Hematopoietic multipotent progenitor cell treated with erythropoietin and hydrocortisone succinate and interleukin-3 and kit ligand, for 8 days (in vitro differentiated cells): ENCODE measurements around the gene TOMM40L.

ENCODE experiments used
- DNase-seq: peaks from one replicate; pipeline ENCODE4 v3.0.0-alpha.2; 2015

TOMM40L gene

GRCh38 chr1:161225534-161226319 lies at the start of gene TOMM40L:
Gene TOMM40L (plus strand): TSS chr1:161226060. CDS start chr1:161226490, 430 bp downstream.
- DNase-seq, result peak; percentile 100

GRCh38 chr1:161176468-161177111 lies 49.3 kb upstream of the TOMM40L start:
- DNase-seq, result no peak

DNA sequence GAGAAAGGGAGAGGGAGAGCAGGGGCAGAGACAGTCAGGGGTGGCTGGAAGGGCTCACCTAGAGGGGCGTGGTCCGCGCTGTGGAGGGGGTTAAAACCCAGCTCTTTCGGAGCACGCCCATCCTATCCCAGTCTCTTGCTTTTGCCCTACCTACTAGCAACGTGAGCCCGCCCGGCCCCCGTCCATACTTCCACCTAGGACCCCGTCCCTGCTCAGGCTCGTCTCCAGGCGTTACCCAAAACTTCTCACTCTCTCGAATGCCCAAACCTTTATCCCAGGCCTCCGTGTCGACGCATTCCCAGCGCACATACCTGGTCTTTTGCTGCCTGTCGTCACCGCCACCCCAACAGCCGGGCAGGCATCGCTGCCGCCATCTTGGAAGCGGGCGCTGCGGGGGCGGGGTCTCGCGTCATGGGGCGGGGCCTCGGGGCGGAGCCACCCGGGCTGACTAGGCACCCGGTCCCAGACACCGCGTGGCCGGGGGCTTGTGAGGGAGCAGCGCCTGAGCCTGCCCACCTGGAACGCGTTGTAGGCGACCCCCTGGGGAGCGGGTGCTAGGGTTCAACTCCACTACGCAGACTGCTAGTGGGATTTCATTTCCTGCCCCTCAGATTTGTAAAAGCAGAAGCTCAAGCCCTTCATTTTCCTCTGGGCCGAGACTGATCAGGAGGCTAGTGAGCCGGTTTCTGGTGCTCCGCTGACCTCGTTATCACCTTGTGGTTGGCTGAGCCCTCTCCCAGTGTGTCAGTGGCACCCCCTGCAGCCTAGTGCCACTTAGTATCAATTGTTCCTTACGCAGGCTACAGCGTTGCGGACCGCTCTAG lies 48.5 kb upstream of the TOMM40L start, which contains the start of gene B4GALT3:
Gene B4GALT3 (minus strand): TSS at position 396 of the 824 bp plus-strand sequence. CDS start 1,447 bp downstream, outside the sequence.
- peak; percentile 90 for DNase-seq

DNA sequence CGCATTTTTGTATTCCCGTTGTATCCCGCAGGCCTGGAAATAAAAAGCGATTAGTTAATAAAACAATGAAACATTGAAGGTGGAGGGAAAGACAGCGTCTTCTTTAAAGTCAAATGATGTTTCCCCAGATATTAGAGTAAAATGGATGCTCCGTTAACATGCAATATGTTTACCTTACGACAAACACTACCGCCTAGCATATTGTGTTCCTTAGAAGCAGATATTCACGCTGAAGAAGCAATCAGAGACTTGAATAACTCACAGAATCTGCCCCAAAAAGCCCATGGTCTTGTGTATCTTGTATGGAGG lies 48.0 kb upstream of the TOMM40L start:
- DNase-seq, result no peak

GRCh38 chr1:161179698-161180097 lies 46.2 kb upstream of the TOMM40L start:
- no peak for DNase-seq

GRCh38 chr1:161180639-161181038 lies 45.2 kb upstream of the TOMM40L start:
- DNase-seq, result peak; percentile 45

DNA sequence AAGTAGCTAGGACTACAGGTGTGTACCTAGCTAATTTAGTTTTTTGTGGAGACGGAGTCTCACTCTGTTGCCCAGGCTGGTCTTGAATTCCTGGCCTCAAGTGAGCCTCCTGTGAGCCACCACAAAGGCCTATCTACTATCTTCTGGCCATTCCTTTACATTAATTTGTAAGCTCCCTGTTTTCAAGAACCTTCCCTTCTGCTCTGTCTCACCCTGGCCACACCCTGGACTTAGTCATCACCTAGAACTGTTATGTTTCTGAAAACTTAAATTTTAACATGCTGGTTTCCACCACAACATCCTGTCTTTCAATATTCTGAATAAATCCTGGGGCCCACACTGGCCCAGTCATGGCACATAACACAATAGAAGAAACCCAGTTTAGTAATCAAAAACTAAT lies 43.6 kb upstream of the TOMM40L start:
- DNase-seq, result peak; percentile 43

DNA sequence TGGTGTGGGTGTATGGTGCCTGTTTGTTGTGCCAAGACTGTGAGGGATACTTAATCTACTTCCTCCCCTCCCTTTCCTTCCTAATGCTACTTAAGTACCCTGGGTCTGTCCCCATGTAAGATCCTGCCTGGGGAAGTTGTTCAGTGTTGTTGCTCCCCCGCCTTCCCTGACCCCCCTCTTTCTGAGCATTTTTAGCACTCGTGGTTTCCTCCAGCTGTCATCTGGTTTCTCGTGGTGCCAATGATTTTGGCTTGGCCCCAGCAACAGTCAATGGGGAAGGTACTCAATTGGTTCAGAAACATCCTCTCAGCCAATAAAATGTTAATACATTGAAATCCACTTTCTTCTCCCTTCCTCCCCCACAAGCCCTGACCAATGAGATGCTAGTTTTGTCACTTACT lies 40.6 kb upstream of the TOMM40L start:
- peak; percentile 83 for DNase-seq

GRCh38 chr1:161185732-161186311 lies 40.0 kb upstream of the TOMM40L start:
- no peak for DNase-seq

GRCh38 chr1:161187311-161187710 lies 38.5 kb upstream of the TOMM40L start:
- DNase-seq, result no peak

DNA sequence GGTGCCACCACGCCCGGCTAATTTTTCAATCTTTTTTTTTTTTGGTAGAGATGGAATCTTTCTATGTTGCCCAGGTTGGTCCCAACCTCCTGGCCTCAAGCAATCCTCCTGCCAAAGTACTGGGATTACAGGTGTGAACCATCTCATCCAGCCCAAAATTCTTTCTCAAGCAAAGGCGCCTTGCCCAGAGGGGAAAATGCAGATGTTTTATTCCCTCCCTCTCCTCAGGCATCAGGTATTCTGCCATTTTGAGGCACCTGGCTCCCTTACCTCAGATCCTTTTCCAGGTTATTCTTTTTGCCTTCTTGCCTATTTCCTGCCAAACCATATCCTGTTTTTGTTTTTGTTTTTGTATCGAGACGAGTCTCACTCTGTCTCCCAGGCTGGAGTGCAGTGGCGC lies 37.5 kb upstream of the TOMM40L start:
- no peak for DNase-seq

DNA sequence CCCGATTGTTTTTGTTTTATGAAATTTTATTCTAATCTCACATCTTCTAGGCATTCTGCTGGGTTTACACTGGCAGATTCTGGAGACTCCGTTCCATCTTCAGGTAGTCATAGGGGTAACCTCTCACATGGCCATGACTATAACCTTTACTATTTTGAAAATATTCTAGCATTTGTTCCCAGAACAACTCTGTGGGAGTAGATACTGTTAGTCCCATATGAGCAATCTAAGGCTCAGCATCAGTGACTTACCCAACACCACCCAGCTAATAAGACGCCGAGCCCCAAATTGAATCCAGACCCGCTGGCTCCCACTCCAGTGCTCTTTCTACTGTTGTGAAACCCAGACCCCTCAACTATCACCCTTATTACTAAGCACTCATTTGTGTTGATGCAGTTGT lies 36.8 kb upstream of the TOMM40L start:
- no peak for DNase-seq

DNA sequence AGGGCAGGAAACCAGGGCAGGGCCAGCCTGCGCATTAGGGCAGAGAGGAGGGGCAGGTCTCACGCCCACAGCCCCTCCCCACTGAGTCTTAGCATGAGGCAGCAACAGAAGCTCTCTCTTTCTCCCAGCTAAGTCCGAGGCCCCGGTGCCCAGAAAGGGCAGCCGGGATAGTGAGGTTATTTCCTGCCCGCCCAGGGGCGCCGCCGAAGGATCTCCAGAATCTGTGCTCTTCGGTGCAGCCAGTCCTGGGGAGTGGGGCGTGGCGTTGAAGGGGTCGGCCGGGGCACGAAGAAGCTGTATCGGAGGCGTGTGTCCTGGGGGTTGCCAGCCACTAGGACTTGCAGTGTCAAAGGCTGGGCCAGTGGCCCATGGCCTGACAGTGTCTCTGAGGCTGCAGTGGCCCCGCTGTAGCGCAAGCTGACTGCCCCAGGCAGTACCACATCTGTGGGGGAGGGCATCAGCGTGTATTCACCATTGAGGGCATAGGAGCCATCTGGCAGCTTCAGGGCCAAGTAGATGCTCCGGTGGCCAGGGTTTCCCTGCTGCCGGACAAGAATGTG lies 34.8 kb upstream of the TOMM40L start:
- DNase-seq, result no peak

GRCh38 chr1:161191971-161192370 lies 33.9 kb upstream of the TOMM40L start:
- no peak for DNase-seq

- DNase-seq, result peak; percentile 86
These were observed 33.1 kb upstream of the TOMM40L start for GRCh38 chr1:161192476-161193465.

DNA sequence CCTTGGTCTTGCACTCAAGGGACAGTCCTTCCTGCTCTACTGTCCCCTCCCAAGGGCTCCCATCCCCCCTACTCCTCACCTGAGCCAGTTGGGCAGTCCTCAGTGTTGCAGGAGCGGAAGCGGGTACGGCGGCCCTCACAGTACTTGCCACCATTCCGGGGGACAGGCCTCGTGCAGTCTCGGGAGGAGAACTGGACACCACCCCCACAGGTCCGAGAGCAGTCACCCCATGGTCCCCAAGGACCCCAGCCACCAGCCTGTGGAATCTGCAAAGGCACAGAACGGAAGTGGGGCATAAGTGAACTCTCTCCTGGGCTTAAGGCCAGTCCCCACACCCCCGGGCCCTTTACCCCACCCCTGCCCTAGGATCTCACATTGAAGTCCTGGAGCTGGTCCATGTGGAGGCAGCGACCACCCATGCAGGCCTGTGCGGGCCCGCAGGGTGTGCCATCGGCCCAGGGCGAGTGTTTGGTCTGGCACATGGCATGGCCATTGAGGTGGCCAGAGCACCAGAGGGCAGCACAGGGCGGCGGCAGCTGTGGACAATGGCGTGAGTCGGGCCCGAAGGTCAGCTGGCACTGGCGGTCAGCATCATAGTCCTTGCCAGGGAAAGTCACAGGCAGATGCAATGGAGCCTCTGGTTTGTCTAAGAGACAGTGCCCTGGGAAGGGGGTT lies 32.2 kb upstream of the TOMM40L start:
- DNase-seq, result no peak

- DNase-seq, result no peak
These were observed 30.7 kb upstream of the TOMM40L start for GRCh38 chr1:161195171-161195570.

GRCh38 chr1:161196111-161196510 lies 29.7 kb upstream of the TOMM40L start:
- no peak for DNase-seq

GRCh38 chr1:161196521-161197451 lies 29.1 kb upstream of the TOMM40L start:
- DNase-seq, result no peak
